OCI-LY3 (cell line): ENCODE data around the gene VGLL2.

Experiments
- EZH2phosphoT487 ChIP-seq: fragments of 200-600 bp; shearing (Covaris generic); IDR thresholded peaks from 2 replicates; pipeline ENCODE4 v1.6.1; 2018; ENCODE audit warnings: antibody characterized with exemption, mixed run types, low read depth
- TF ChIP-seq, protein P1 (sequence below): fragments of 200-600, 300-600 bp; sonication (generic); IDR thresholded peaks from 2 replicates; pipeline ENCODE4 v1.5.1; 2014; ENCODE audit warnings: antibody characterized with exemption, low read length, low read depth

DNA sequence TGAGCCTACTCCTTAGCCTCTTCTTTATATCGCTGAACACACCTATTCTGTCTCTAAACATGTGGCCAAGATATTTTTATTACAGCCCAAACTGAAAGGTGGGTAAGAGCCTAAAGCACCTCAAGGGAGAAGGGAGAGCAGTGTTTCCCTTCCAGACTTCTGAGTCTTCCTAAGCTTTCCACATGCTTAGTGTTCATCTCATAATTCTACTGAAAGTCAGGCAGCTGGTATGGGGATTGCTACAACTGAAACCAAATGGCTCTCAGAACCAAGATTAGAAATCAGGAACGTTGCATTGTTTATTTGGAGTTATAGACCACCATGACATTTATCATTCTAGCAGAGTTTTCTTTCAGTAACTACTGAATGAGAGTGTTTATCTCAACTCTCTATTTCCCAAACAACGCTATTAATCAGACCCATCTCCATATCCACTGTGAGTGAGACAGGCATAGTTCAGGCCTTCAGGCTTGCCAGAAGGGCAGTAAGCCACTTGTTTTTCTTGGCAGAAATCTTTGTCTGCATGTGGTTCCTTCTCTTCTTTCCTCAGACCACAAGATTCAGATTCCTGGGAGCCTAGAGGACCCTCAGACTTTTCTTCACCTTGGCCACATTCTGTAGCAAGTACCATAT lies 22.8 kb downstream of the VGLL2 start:
- TF ChIP-seq, protein P1, sequence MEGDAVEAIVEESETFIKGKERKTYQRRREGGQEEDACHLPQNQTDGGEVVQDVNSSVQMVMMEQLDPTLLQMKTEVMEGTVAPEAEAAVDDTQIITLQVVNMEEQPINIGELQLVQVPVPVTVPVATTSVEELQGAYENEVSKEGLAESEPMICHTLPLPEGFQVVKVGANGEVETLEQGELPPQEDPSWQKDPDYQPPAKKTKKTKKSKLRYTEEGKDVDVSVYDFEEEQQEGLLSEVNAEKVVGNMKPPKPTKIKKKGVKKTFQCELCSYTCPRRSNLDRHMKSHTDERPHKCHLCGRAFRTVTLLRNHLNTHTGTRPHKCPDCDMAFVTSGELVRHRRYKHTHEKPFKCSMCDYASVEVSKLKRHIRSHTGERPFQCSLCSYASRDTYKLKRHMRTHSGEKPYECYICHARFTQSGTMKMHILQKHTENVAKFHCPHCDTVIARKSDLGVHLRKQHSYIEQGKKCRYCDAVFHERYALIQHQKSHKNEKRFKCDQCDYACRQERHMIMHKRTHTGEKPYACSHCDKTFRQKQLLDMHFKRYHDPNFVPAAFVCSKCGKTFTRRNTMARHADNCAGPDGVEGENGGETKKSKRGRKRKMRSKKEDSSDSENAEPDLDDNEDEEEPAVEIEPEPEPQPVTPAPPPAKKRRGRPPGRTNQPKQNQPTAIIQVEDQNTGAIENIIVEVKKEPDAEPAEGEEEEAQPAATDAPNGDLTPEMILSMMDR = no peak
- TF ChIP-seq EZH2phosphoT487 = no peak
